ENCODE data around the gene ASCL2.

ASCL2 gene

DNA sequence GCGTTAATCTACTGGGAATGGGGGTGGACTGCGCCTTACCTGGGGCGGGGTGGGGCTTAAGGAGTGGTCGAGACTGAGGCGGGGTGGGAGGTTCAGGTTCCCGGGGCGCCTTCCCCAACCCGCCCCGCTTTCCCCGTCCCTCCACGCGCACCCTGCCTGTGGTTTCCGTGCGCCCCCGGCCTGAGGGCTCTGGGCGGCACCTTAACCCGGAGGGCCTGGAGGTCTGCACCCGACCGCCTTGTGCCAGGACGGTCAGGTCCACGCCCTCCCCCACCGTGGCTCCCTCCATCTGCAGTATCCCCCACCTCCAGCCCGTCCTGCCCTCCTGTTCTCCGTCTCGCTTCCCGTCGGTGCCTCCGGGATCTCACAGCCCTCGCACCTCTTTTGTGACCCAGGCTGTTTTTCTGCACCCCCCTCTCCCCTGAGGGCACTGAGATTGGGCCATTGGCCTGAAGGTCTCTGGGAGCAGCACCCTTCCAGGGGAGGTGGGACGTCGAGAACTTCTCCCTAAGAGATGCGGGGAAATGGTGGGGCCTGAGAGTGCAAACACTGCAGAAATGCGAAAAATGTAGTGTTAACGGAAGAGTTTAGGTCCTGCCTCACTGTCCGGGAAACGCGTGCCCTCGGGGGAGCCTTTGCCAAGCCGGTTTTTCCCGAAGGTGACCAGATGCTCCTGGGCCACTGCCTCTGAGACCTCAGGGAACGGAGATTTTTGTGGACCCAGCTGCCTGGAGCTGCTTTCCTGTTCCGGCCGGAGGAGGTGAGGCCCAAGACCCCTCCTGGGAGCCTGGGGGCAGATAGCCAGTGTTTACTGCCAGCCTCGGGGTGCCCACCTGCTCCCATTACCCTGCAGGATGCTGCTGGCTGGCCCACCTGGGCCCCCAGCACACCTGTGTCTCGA is 1.2 kb upstream of the ASCL2 start:
- DNase-seq, result no peak

GRCh38 chr11:2271077-2271326 is 614 bp upstream of the ASCL2 start:
- DNase-seq, result no peak

GRCh38 chr11:2269601-2270321 is 627 bp downstream of the ASCL2 start:
- peak; percentile 42 for DNase-seq

DNA sequence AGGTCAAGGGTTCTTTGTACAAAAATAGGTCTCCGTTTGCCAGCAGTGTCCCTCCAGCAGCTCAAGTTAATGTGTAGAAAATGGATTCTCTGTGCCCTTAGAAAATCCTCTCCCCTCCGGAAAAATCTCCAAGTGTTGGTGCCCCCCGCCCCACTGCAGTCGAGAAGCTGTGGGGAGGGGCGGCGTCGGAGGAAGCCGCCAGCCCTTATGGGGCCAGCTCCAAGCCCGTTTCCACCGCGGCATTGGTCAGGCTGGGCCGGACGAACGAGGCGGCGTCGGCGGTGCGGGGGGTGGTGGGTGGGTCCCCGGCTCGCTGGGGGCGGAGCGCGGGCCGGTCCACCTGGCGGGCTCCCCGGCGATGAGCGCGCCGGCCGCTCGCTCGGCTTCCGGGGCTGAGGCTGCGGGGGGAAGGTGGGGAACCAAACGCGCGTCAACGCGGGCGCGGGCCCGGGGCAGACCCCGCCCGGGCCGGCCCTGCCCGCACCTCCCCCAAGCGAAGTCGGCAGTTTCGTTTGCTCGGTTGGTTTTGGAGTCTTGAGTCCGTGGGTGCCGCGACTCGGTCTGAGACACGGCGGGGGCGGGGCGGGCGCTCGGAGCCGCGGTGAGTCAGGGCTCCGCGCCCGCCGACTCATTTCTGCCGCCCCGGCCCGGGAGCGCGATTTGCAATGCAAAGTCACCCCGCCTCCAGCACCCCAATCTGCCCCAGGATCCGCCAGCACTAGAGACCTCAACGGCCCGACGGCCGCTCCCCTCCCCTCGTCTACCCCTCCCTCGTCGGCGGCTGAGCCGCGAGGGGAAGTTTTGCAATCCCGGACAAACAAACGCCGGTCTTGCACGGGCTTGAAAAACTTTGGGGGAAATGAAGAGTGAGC is 1.4 kb downstream of the ASCL2 start:
- peak; percentile 52 for DNase-seq

GRCh38 chr11:2267851-2268728 is 2.3 kb downstream of the ASCL2 start:
- no peak for DNase-seq

- DNase-seq, result no peak
Measured at GRCh38 chr11:2267306-2267850, 3.0 kb downstream of the ASCL2 start.

GRCh38 chr11:2266586-2267305 is 3.6 kb downstream of the ASCL2 start:
- DNase-seq, result no peak

- no peak for DNase-seq
Measured at GRCh38 chr11:2265854-2266585, 4.4 kb downstream of the ASCL2 start.

- DNase-seq, result no peak
Measured at GRCh38 chr11:2265396-2265795, 5.0 kb downstream of the ASCL2 start.

DNA sequence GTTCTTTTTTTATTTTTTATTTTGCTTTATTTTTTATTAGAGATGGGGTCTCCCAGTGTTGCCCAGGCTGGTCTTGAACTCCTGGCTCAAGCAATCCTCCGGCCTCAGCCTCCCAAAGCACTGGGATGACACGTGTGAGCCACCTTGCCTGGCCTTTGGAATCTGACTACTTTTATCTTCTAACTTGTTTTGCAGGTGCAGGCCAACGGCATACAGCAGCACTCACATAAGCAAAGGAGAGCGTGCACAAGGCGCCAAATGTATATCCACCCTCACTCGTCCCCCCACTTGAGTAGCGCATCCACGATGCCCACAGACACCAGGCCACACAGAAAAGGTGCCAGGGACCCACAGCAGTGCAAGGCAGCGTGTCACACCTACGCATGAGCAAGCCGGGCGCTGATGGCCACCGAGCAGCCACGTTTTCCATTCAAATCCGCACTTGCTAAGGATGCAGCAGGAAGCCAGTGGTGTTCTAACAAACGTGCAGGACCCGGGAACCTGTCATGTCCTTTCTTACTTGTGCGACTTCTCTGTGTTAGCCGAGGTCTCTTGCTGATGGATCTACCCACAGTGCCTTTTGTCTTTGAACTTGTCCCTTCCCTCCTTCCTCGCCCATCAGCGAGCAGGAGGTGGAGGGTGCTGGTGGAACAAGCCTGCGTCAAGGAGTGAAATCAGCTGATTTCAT is 5.9 kb downstream of the ASCL2 start:
- DNase-seq, result no peak

- DNase-seq, result no peak
Measured at GRCh38 chr11:2263724-2264360, 6.5 kb downstream of the ASCL2 start.

DNA sequence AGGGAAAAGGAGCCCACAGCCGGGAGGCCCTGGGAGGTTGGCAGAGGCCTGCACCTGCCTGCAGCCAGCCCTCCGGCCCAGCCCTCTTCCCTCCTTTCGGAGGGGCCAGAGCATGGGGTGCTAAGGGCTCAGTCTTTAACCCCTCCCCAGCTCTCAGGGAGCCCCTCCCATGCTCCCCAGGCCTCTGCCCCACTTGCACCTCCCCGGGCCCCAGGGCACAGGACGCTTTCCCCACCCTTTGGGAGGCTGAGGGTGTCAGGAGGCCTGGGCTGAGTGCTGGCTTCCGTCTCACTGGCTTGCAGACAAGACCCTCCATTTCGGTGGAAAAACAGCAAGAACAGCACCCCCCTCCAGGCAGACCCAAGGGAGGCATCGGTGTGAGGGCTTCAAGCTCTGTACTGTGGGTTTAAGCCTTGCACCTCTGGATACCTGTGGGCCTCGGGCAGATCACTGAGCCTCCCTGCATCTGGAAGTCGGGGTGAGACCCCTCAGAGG is 7.3 kb downstream of the ASCL2 start:
- no peak for DNase-seq

DNA sequence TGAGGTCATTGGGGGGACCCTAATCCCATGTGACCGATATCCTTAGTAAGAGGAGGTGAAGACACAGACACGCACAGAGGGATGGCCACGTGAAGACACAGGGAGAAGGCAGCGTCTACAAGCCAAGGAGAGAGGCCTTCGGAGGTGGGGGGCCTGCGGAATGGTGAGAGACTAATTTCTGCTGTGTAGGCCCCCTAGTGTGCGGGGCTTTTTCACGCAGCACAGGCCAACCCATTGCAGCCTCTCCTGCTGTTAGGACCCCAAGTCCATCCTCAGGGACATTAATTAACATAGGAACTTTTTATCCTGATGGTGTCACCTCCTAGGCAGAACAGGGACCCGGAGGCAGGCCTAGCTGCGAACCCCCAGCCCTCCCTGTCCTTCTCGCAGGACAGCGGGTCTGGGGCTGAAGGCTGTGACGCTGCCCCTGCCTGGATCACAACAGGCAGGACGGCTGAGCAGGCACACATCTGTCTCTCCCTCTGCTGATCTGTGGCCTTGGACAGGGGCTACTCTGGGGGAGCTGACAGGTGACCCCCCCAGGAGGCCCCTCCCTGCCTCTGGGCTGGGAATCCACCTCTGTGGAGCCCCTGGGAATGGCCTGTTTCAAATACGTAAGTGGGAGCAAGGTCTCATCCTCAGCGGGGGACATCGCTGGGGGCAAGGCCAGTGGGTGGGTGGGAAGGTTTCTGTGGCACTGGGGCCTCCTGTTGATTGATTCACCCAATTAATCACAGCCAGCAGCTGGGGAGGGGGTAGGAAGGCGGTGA is 7.9 kb downstream of the ASCL2 start:
- DNase-seq, result no peak

DNA sequence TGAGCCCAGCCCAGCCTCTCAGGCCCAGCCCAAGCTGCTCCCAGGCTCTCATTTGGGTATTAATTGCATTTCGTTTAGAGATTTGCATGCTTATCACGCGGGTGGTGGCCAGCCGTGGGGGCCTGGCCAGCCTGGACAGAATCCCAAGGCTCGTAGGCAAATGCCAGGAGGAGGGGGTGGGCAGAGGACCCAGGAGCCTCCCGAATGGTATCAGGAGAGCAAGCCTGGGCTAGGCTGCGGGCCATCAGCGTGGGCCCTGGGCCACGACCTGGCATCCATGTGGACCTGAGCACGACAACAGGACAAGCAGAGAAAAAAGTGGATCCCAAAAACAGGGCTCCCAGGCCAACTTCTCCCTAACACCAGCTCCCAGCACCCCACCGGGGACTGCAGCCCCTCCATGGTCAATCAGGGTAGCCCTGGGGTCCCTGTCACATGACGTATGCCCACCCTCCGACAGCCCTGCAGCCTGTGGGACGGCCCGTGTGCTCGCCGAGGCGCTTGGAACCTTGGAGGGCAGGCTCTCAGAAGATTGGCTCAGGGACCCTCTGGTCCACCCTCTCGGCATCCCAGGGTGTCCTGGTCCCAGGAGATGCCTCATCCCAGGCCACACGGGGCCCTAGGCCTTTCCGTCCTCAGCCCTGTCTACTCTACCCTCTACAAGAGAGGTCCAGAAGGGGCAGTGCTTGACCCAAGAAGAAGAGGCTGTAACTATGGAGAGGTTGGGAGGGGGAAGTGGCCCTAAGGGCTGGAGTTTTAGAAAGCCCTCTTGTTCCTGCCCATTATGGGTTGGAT is 8.8 kb downstream of the ASCL2 start:
- no peak for DNase-seq

DNA sequence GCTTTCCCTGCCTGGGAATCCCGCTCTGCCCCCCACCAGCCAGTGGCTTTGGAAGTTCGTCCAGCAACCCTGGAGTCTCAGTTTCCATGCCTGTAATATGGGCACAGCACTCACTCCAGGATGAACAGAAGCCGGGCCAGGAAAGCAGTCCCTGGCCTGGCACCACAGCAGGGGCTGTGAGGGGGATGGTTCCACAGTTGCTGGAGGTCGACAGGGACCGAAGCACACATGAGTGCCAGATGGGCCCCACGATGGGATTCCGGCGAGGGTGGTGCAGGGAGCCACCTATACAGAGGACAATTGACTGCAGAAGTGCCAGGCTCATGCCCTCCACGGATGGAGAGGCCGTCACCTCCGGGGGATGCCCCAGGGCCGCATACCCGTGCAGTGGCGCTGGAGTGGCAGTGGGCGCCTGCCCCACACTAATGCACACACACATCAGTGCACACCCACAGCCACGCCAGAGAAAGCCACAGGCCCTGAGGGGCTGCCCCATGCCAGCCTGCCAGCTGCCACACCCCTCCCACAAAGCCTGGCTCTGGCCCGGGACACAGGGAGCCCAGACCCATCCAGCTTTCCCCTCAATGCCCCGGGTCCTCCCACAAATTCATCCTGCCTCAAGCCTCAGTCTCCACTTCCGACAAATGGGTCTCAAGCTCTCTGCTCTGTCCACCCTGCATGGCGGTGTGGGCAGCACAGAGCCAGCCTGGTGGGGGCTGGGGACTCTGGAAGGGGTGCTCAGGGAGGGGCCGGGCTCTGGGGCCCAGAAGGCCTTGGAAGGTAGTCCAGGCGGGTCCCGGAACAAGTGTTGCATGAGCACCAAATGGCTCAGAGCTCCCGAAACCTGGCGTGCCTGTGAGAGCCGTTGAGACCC is 9.7 kb downstream of the ASCL2 start:
- DNase-seq, result no peak

DNA sequence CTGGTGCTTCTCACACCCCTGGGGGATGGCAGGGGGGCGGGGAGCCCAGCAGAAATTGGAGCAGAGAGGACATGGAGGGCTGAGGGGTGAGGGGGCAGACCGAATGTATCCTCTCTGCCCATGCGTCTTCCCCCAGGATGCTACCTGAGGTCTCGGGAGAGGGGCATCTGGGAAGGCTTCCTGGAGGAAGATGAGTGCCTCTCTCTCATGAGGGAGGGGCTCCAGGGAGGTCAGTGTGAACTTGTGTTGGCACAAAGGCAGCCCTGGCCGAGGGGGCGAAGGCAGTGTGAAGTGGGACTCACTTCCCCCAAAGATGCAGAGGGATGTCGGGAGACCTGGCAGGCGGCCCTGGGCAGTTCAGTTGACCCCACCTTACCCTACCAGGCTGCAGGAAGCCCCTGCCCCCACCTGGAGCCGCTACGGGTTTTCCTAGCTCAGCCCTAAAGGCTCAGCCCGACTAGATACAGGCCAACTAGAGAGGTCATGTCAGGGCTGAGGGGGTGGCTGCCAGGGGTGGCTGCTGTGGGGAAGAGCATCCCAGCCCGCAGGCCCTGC is 10.4 kb downstream of the ASCL2 start:
- no peak for DNase-seq

GRCh38 chr11:2259466-2259830 is 10.9 kb downstream of the ASCL2 start:
- no peak for DNase-seq

Measured in activated CD4-positive, alpha-beta T cell treated with anti-CD3 and anti-CD28 coated beads, Interleukin-2, amount 50 U/mL, for 1 hour (primary cell).